ENCODE data around the gene PFN1.

The PFN1 gene

DNA sequence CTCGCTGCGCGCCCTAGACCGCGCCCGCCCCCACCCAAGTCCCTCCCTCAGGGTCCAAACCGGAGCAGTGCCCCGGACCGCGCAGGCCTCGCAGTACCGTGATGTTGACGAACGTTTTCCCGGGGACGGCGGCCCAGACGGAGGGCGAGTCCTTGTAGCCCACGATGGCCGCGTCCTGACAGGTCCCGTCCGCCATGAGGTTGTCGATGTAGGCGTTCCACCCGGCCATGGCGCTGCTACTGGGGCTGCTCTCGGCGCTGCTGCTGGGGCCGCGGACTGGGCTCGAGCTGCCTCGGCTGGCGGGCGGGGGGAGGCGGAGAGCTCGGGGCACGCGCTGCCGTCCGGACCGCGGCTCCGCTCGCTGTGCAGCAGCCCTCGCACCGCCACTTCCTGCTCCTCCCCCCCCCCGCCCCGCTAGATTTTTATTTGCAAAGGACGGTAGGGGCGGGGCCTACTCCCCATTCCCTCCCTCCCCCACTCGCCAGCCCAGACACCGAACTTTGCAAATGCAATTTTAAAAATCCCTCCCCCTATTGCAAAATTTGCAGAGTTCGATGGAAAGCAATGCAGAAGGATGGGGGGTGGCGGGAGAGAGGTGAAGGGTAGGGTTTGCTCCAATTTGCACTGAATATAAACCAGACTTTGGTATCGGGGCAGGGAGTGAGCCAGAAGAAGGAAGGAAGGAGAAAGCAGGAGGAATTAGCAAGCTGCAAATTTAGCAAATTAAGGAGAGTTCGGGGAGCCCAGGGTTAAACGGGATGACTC is at the start of gene PFN1:
Gene PFN1, minus strand, starts transcription at position 365 of the 765 bp plus-strand sequence. Its CDS starts 136 bp downstream, at position 229.
- DNase-seq = peak; percentile 95

DNA sequence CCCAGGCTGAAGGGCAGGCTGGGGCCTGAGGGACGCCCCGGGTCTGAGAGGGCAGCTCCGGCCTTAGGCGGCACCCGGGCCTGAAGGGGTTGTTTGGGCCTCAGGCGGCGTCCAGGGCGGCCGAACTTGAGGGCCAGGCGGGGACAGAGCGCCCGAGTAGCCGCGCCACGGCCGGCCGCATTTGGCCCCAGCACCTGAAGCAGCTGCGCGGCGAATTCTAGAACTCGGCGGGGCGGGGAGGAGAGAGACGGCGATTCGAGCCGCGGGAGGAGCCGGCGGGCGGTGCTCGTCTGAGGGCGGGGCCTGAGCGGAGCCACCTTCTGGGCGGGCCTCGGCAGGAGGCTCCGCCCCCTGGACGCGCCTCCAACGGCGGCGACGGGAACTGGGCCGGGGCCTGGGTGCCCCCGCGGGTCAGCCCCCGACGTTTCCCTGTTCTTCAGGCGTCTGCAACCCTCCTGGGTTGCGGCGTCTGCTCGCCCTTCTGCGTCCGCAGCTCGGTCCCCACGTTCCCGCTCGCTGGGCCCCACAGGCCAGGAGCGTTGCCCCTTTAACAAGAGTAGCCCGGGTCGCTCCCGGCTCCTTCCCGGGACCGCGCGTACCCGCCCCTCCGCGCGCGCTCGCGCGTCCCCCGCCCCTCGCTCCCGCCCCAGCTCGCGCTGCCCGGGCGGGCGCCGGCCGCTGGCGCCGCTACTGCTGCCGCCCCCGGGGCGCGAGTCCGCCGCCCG is 49.1 kb upstream of the PFN1 start, which contains the start of the genes INCA1 and KIF1C:
Gene INCA1, minus strand, starts transcription at position 221 of the 725 bp plus-strand sequence. CDS start 3,085 bp downstream, outside the sequence.
Gene KIF1C, plus strand, starts transcription at position 649 of the 725 bp plus-strand sequence. CDS start 2,297 bp downstream, outside the sequence.
- peak; percentile 94 for DNase-seq

DNA sequence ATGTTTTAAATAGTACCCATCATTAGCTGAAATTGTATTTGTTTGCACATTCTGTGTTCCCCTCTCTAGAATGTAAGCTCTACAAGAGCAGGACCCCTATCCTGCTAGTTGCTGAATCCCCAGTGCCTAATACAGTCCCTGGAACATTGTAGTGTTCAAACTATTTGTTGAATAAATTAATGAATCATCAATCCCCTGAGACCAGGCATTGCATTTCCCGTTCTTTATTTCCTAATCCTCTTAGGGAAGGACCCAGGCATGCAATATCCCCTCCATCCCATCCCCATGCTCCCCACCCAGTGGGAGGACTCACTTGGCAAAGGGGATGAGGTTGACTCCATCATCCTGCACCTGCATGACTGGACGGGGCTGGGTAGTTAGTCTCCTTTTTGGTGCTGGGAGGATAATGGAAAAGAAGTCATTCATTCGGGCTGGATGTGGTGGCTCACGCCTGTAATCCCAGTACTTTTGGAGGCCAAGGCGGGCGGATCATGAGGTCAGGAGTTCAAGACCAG is 45.8 kb upstream of the PFN1 start:
- no peak for DNase-seq

DNA sequence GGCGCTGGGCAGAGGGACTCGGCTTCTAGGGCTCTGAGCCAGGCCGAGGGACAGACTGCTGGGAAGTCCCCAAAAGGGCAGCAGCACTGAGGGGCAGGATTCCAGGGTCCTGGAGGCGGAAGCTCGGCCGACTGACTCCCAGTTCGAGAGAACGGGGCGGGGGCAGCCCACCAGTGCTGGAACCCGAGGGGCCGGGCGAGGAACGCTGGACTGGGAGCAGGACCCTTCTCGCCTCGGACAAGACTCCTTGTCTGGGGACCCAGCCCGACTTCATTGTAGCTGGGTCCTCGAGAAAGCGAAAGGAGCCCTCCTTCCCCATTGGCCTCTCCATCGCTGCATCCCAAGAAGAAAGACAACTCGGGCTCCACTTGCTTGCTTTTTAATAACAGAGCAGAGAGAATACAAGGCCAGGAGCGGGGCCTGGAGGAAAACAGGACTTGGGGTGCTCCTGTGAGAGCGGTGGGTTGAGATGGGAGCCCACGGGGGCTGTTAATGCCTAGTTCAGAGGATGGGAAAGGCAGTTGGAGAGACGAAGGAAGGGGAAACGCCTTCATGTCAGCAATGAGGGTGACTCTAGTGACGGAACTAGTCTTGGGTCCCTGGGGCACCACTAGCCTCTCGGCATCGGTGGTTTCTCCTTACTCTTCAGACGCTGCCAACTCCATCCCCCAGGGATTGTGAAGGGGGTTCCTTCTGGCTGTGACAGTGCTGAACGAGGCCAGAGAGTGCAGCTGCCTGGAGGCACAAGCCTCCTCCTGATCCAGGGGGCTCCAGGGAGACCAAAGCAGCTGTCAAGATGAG is 39.6 kb upstream of the PFN1 start:
- DNase-seq = no peak

DNA sequence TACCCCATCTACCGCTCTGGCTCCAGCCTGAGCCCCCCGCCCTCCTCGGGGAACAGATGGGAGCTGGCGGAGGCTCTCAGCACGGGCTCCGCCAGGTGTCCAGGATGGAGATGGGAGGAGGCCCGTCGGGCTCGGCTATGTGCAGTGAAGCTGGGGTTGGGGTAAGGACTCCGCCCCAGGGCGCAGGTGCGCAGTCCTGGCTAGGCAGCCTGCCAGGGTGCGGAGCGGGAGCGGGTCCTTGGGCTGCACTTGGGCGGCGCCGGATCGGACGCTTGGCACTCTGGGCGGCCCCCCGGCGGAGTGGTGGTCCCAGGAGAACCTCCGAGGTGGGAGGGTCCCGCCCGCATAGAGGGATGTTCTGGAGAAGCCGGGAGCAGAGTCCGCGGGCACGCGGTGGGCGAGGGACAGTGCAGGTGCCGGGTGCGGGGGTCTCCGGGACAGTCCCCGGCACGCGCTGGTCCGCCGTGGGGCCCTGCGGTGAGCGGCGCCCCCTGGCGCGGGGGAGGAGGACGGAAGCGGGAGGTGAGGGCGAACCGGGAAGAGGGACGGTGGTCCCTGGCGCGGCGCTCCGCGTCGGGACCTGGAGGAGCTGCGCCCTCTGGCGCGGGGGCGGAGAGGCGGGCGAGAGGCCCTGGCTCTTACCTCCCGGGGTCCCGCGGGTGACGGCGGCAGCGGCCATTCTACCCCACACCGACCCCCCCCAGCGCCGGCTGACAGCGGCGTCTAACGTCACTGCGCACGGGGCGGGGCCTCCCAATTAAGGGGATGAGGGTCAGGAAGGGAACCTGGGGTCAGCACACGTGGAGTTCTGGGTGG is 38.8 kb upstream of the PFN1 start, which contains the start of gene CAMTA2:
Gene CAMTA2, minus strand, starts transcription at position 725 of the 816 bp plus-strand sequence. CDS start 1,453 bp downstream, outside the sequence.
- peak; percentile 91 for DNase-seq

DNA sequence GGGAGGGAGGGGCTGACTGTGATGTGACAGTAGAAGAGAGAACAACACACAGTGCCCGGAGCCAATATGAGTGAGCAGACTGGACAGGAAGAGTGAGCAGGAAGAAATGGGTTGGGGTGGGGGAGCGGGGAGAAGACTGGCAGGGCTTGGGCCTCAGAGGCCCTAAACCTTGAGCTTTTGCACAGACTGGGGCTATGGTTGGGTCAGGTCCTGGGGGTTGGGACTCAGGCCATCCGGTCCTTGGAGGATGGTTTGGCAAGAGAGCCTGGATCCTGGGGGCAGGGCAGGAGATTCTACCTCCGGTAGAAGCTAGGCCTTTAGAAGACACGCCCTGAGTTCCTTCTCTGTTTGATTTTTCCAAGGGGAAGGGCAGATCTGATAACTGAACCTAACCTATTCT is 38.1 kb upstream of the PFN1 start:
- DNase-seq = no peak

DNA sequence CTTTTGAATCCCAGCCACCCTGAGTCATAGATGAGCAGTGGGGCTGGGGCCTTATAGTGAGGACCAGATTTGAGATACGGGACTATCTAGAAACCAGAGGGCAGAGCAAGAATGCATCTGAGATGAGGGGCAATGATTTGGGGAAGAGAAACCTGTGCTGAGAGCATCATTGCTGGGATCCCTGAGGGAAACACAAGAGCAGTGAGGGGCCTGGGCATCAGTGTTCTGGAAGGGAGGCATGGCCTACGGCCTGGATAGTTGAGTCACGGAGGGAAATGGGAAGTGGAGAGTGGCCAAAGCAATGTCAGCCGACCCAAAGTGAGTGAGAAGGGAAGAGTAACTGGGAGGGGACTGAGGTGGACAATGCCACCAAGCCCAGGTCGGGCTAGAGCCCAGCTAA is 34.0 kb upstream of the PFN1 start:
- no peak for DNase-seq

DNA sequence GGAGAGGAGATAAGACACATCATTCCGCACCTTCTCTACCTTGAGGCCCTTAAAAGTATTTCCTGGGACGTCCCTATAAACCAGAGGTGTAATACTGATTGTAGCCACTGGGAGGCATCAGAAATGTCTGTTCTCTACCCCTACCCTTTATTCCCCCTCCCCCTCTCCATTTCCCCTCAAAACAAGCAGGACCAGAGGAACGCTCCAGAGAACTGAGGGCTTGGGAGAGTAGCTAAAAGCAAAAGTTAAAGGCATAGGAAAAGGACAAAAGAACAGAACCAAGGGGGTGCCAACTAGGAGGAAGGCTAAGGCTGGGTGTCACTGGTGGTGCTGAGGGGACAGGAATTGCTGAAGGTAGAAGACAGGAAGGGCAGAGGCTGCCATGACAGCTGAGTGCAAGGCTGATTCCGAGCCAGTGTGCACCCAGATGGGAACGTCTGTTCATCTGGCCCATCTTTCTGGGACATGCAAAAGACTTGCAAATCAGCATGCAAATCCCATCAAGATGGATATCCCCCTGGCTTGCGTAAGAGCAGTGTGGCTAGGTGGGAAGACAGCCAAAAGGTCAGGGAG is 32.4 kb upstream of the PFN1 start:
- peak; percentile 51 for DNase-seq

DNA sequence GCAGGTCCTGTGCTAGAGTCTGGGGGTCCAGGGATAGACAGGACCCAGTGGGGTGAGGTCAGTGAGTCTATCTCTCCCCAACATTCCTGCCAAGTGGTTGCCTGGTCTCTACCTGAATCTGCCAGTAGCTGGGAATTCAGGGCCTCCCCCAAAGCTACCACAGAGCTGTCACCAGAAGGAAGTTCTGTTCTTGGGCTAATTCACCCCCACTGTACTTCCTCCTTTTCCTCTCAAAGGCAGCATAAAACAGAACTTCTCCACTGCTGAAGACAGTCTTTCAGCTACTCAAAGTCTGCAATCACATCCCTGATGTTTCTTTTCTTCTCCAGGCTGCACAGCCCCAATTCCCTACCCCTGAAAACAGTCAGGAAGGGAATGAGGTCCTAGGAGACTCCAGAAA is 30.4 kb upstream of the PFN1 start:
- DNase-seq = no peak

DNA sequence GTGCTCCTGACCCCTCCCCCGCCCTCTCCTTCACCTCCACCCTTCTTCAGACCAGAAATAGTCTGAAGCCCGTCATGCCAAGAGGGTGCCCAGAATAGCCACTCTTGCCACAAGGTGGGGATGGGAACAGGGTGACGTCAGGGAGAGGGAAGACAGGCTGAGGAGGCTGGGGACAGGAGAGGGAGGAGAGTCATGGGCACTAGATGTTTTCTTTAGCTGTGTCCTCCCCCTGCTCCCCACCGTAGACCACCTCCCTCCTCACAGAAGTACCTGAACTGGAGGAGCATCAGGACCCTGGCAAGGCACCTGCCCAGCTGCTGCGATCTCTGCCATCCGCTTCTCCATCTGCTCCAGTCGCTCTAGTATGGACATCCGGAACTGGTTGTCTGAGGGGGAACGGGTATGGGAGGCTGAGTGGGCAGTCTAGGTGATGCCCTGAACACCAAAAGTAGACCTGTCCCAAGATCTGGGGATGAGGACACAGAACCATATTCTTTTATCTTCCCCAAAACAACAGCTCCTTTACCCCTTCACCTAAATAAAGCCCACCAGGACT is 25.9 kb upstream of the PFN1 start:
- DNase-seq = no peak

DNA sequence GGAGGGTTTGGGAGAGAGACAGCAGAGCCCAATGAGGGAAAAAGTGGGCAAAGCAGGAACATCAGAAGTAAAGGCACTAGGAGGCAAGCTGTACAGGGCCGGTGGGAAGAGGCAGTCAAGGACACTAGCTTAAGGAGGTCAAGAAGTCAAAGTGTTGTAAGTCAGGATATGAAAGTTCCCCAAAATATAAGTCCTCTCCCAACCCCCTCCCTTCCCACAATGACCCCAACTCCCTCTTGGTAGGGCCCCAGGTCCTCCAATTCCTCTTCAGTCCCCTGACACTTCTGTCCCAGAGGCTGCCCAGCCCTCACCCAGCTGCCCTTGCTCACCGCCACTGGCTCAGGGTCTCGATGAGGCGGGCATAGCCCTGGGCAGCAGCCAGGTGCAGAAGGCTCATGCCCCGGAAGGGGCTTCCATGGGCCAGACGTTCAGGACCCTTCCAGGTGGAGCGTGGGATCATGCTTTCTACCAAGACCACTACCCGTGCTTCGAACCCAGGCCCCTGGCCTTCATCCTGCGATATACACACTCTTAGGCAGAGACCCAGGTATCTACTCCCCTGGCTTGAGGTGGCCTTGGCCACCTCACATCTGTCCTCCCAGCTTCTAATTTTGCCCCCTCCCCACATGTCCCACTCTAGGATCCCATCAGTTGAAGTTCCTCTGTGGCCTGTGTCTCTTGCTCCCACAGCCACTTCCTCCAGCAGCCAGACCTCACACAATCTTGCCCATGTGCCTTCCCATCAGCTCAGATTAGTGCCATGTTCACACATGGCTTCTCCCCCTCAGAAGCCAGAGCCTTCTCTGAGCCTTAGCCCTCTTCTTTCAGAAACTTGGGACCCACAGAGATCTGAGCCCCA is 25.2 kb upstream of the PFN1 start:
- DNase-seq = no peak

DNA sequence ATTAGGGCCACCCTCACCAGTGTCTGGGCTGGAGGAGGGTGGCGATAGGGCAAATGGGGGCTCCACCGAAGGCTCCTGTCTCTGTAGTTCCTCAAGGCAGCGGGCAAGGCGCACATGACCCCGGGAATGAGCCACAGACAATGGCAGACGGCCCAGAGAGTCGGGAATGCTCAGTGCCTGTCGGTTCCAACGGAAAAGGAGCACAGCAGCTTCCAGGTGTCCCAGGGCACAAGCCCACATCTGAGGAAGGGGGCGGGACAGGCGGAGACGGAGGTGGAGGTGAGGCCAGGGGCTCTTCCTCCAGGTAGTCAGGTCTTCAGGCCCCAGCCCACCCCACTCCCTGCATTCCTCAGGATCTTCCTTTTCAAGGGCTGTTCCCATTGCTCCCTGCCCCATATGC is 24.4 kb upstream of the PFN1 start:
- DNase-seq = no peak

DNA sequence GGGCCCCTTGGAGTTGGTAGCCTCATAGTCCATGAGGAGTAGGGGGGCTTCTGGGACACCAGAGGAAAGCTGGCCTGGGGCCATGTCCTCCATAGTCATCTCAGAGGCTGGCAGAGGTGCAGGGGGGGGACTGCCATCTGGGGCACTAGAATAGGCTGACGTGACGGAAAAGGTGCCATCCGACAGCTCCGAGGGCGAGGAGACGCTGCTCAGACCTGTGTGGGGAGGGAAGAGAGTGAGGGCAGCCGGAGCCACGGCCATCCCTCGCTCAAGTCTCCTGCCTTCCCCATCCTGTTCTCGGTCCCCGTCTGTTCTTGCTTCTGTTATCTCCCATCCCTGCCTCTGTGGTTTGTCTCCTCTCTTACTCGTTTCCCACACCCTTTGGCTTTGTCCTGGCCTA is 24.0 kb upstream of the PFN1 start:
- DNase-seq = no peak

DNA sequence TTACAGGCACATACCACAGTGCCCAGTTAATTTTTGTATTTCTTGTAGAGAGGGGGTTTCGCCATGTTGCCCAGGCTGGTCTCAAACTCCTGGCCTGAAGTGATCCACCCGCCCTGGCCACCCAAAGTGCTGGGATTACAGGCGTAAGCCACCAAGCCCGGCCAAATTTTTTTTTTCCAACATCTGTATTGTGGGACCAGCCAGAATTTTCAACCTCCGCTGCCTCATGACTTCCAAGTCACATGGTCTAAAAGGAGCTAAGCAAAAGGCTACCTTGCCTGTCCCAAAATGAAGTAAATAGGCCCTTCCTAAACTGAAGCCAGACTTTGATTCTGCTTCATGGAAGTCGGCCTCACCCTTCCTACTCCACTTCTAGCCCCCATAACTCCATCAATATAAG is 23.5 kb upstream of the PFN1 start:
- DNase-seq = no peak

DNA sequence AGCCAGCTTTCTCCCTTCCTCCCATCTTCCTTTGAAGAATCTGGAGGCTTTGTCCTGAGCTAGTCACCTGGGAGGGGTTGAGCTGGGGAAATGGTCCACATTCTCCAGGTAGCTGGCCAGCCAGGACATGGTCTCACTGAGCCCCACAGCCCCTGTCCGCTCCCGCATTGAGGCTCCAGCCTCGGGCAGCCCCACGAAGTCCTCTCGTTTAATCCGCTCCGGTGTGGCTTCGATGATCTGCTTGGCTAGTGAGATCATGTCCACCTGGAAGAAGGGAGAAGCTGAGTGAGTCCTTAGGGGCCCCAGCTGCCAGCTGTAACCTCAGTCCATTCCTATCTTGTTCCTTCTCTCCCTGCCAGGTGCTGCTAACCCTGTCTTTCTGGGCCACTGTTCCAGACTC is 21.9 kb upstream of the PFN1 start:
- no peak for DNase-seq

DNA sequence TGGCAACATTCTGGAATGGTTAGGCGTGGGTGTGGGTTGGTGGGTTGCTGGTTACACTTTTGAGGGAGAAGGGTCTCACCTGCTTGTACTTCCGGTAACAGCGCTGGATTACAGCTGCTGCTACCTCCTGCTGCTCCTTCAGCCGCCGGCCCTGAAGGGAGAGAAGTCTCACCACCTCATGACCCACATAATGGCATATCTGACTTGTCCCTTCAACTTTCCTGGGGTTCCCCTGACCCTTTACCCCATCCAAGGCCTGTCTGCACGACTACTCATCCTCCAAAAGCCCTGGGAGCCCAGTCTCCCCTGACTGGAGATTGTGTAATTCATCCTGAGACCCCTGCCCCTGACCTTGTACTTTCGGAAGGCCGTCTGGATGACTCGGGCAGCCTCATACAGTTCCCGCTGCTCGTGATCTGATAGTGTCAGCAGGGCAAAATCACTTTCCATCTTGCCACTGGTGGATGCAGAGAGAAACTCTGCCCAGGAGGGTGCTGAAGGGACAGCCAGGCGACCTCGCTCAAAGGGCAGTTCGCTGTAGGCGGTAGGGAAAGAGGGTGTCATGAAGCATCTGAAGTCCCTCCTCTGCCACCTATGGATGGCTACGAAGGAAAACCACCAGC is 21.3 kb upstream of the PFN1 start:
- DNase-seq = peak; percentile 66

DNA sequence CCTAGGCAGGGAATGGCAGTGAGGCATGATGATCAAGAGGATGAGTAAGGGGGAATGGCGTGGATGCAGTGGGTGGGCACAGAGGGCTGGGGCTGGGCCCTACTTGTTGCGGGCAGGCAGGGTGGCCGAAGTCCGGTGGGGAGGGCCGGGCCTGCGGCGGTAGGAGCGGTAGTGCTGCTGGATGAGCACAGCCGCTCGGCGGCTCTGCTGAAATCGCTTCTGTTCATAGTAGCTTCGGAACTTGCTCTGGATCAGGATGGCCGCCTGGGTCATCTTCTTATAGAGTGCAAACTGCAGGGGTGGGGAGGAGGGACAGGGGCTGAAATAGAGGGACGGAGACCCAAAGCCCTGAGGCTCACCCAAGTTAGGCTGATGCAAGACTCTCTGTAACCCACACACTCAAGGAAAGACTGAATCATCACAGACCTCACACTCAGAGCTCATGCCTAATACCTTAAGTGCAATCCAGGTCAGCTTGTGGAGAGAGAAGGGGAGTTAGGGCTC is 20.8 kb upstream of the PFN1 start:
- peak; percentile 67 for DNase-seq

DNA sequence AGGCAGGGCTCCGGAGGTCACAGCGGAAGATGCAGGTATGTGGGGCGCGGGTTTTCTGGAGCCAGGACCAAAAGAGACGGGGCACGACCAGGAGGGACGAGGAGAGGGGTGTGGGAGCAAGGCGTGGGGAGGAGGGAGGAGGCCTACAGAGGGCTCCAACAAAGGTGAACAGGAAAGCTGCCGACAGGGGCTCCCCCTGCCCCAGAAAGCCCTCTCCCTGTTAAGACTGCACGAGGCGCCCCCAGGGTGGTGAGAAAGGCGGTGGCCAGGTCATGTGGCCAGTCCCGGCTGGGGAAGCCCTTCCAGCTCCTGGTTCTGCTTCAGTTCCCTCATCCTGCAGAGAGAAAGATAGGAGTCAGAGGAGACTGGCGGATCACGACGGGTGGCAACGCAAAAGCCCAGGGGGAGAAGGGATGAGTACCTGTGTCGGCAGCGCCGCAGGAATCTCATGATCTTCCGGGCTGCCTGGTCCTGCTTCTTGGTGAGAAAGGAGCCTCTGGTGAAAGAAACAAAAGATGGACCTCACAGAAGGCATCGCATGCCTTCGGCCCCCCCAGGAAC is 20.2 kb upstream of the PFN1 start:
- peak; percentile 60 for DNase-seq
